Measurements from ENCODE around the gene FTCD. TPM values are rescaled to one million over a fixed set of nuclear protein-coding genes. Genes with fewer than 3 reads are reported as not detected.

The FTCD gene
- total RNA-seq, 1 experiment from 2014 or later = 6.7 TPM

- WGBS (ENCODE audit: extremely low coverage, insufficient read length, low lambda C conversion rate) = no CpG with 5 or more reads among the region's 39 CpGs
- H3K27me3 ChIP-seq (ENCODE audit: insufficient read depth, low read length) = no peaks in the 10 kb centered on the region
- TF ChIP-seq CTCF (conservative IDR thresholded peaks at IDR 0.05) = no peak
- H2AK5ac ChIP-seq (ENCODE audit: insufficient read length, low read length) = no peak overlapping the region
- no peak overlapping the region for H2BK120ac ChIP-seq (ENCODE audit: low read depth, low read length, poor library complexity, severe bottlenecking)
- no peak overlapping the region for H2AFZ ChIP-seq (ENCODE audit: low read length)
- no peak overlapping the region for H3K4me2 ChIP-seq (ENCODE audit: insufficient read depth, insufficient read length, low read length)
- H3K4me1 Mint-ChIP-seq = peaks cover 6 to 11% of the 10 kb centered on the region in 2 experiments
- no peaks in the 10 kb centered on the region for H3K9me3 Mint-ChIP-seq
- H3K27ac ChIP-seq (ENCODE audit: insufficient read length, low read depth, low read length) = no peak overlapping the region
- H3K4me1 ChIP-seq (ENCODE audit: insufficient read depth, low read length) = no peaks in the 10 kb centered on the region; the same call in 1 of the 2 replicates
- no peak overlapping the region for H2BK5ac ChIP-seq (ENCODE audit: insufficient read length, low read length)
- H3T11ph ChIP-seq (ENCODE audit: low read length) = no peak overlapping the region
- H4K20me1 ChIP-seq (ENCODE audit: control insufficient read depth, insufficient read depth, insufficient read length) = no peaks in the 10 kb centered on the region
- H3K56ac ChIP-seq (ENCODE audit: insufficient read length, low read depth, low read length) = no peak overlapping the region
- H3K14ac ChIP-seq (ENCODE audit: insufficient read depth, low read length) = no peak overlapping the region
- no peak overlapping the region for H2BK20ac ChIP-seq (ENCODE audit: low read depth, low read length, poor library complexity, severe bottlenecking)
- H2BK12ac ChIP-seq (ENCODE audit: insufficient read length, low read depth, low read length) = no peak overlapping the region
- H3K23ac ChIP-seq (ENCODE audit: insufficient read length, low read depth, low read length) = no peak overlapping the region
- no peaks in the 10 kb centered on the region for H3K79me2 ChIP-seq (ENCODE audit: insufficient read depth, low read length)
- no peak overlapping the region for H3K18ac ChIP-seq (ENCODE audit: insufficient read length, low read depth, low read length)
- H3K9me3 ChIP-seq (ENCODE audit: control insufficient read depth, low read depth, low read length) = no peaks in the 10 kb centered on the region
- peaks cover 0 to 2% (median 0%) of the 10 kb centered on the region in 3 experiments; a peak in 2 of 7 replicates for H3K36me3 Mint-ChIP-seq (ENCODE audit: insufficient read depth in 1 of 3, low read depth in 3 of 3)
- H4K8ac ChIP-seq (replicated peaks; ENCODE audit: insufficient read length, low read depth, low read length) = no peak overlapping the region
- H3K27ac Mint-ChIP-seq = no peak overlapping the region
- DNase-seq = peak; percentile 32
- H3K9ac ChIP-seq (ENCODE audit: extremely low read depth, insufficient read length, low read length) = no peak overlapping the region
- H3K4ac ChIP-seq (ENCODE audit: low read depth, low read length) = no peak overlapping the region
- no peak overlapping the region for H4K5ac ChIP-seq (ENCODE audit: insufficient read length, low read depth, low read length)
- no peak overlapping the region for H2BK15ac ChIP-seq (ENCODE audit: low read depth, low read length)
- H3K27me3 Mint-ChIP-seq (ENCODE audit: low read depth) = no peaks in the 10 kb centered on the region
- no peak overlapping the region for H4K91ac ChIP-seq (ENCODE audit: insufficient read length, low read depth, low read length)
- no peak overlapping the region; a peak in 1 of 5 replicates for H3K4me3 Mint-ChIP-seq
- H3K79me1 ChIP-seq (ENCODE audit: insufficient read depth, low read depth, low read length, poor library complexity, severe bottlenecking) = no peaks in the 10 kb centered on the region
- no peaks in the 10 kb centered on the region for H3K23me2 ChIP-seq (ENCODE audit: insufficient read length, low read depth, low read length, poor library complexity, severe bottlenecking)
Observed at GRCh38 chr21:46154155-46154954, 1.0 kb downstream of the FTCD start.
